Measurements from ENCODE around the gene MEFV.

- TF ChIP-seq, protein P1, sequence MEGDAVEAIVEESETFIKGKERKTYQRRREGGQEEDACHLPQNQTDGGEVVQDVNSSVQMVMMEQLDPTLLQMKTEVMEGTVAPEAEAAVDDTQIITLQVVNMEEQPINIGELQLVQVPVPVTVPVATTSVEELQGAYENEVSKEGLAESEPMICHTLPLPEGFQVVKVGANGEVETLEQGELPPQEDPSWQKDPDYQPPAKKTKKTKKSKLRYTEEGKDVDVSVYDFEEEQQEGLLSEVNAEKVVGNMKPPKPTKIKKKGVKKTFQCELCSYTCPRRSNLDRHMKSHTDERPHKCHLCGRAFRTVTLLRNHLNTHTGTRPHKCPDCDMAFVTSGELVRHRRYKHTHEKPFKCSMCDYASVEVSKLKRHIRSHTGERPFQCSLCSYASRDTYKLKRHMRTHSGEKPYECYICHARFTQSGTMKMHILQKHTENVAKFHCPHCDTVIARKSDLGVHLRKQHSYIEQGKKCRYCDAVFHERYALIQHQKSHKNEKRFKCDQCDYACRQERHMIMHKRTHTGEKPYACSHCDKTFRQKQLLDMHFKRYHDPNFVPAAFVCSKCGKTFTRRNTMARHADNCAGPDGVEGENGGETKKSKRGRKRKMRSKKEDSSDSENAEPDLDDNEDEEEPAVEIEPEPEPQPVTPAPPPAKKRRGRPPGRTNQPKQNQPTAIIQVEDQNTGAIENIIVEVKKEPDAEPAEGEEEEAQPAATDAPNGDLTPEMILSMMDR (conservative IDR thresholded peaks at IDR 0.05 in 1 of 2, IDR thresholded peaks at IDR 0.05 in 1 of 2; ENCODE audit: extremely low read depth in 1 of 2, insufficient read depth in 1 of 2, low read depth in 1 of 2, low read length in 2 of 2): no peak
- TF ChIP-seq EZH2 (IDR thresholded peaks at IDR 0.05; ENCODE audit: borderline replicate concordance, low read length): no peak
Measured at GRCh38 chr16:3262517-3262916, 6.1 kb upstream of the MEFV start.
